Activated CD4-positive, alpha-beta T cell treated with anti-CD3 and anti-CD28 coated beads, Interleukin-2, amount 50 U/mL, for 1 hour (primary cell): ENCODE data around the gene ST6GAL2.

Experiments used
- DNase-seq: peaks from one replicate; pipeline ENCODE4 v3.0.0-alpha.2; 2020

Gene ST6GAL2

GRCh38 chr2:106825161-106825560 is 60.8 kb downstream of the ST6GAL2 start:
- DNase-seq, result no peak

- no peak for DNase-seq
Measured at GRCh38 chr2:106816974-106817373, 69.0 kb downstream of the ST6GAL2 start.

- DNase-seq, result no peak
Measured at GRCh38 chr2:106812841-106813240, 73.1 kb downstream of the ST6GAL2 start.

- no peak for DNase-seq
Measured at GRCh38 chr2:106812383-106812782, 73.6 kb downstream of the ST6GAL2 start.

GRCh38 chr2:106805716-106806115 is 80.3 kb downstream of the ST6GAL2 start:
- no peak for DNase-seq

GRCh38 chr2:106804161-106804560 is 81.8 kb downstream of the ST6GAL2 start:
- no peak for DNase-seq

- DNase-seq, result no peak
Measured at GRCh38 chr2:106800976-106801655, 84.9 kb downstream of the ST6GAL2 start.

- no peak for DNase-seq
Measured at GRCh38 chr2:106800180-106800579, 85.8 kb downstream of the ST6GAL2 start.

- DNase-seq, result no peak
Measured at GRCh38 chr2:106798826-106799552, 87.0 kb downstream of the ST6GAL2 start.

GRCh38 chr2:106797494-106797893 is 88.5 kb downstream of the ST6GAL2 start:
- no peak for DNase-seq

GRCh38 chr2:106792671-106793070 is 93.3 kb downstream of the ST6GAL2 start:
- DNase-seq, result no peak

GRCh38 chr2:106789185-106789584 is 96.8 kb downstream of the ST6GAL2 start:
- DNase-seq, result no peak

GRCh38 chr2:106782681-106783080 is 103.3 kb downstream of the ST6GAL2 start:
- no peak for DNase-seq

GRCh38 chr2:106781196-106781595 is 104.8 kb downstream of the ST6GAL2 start:
- no peak for DNase-seq

GRCh38 chr2:106771811-106772210 is 114.2 kb downstream of the ST6GAL2 start:
- no peak for DNase-seq

GRCh38 chr2:106770986-106771385 is 115.0 kb downstream of the ST6GAL2 start:
- no peak for DNase-seq

- no peak for DNase-seq
Measured at GRCh38 chr2:106764614-106765013, 121.4 kb downstream of the ST6GAL2 start.

GRCh38 chr2:106759966-106760365 is 126.0 kb downstream of the ST6GAL2 start:
- DNase-seq, result no peak

- no peak for DNase-seq
Measured at GRCh38 chr2:106758901-106759497, 127.0 kb downstream of the ST6GAL2 start.
